Mononuclear cell (primary cell): ENCODE measurements around the gene TICAM1. TPM values are rescaled to one million over a fixed set of nuclear protein-coding genes. Genes with fewer than 3 reads are reported as not detected.
"Not testable (repeated sequence)": the region's sequence is repeated elsewhere in the genome, so short reads cannot be mapped to it uniquely, and the experiment has no call there.

Experiments used
- H3K27me3 ChIP-seq: 2 replicates; pipeline ENCODE4 v1.6.0; 2011; ENCODE audit warnings: low read length, control low read depth; ENCODE audit not compliant: insufficient read depth
- H3K4me1 ChIP-seq: 2 replicates; pipeline ENCODE4 v1.5.1; 2011; ENCODE audit warnings: mild to moderate bottlenecking, low read length, control low read depth; ENCODE audit not compliant: insufficient read depth
- H3K4me3 ChIP-seq: 2 replicates; pipeline ENCODE4 v1.5.1; 2011; ENCODE audit warnings: mild to moderate bottlenecking, low read length, moderate library complexity
- H3K9me3 ChIP-seq: 2 replicates; pipeline ENCODE4 v1.5.1; 2011; ENCODE audit warnings: low read depth, mild to moderate bottlenecking, control low read depth, low read length
- total RNA-seq: library from RNA; depleted of rRNA; stranded (reverse); fragments of >200 nt; gene quantifications from one replicate; pipeline ENCODE4 v1.2.3, GENCODE V29; 2012

Gene TICAM1
- total RNA-seq, 1 donor, result 7.0 TPM

GRCh38 chr19:4821265-4821664 is 10.2 kb downstream of the TICAM1 start:
- no peaks in the 10 kb centered on the region for H3K4me1 ChIP-seq
- H3K4me3 ChIP-seq, result no peak overlapping the region
- H3K27me3 ChIP-seq, result no peaks in the 10 kb centered on the region
- H3K9me3 ChIP-seq, result no peaks in the 10 kb centered on the region

- Histone ChIP-seq H3K4me3 (no peak overlapping the region), H3K9me3 (no peaks in the 10 kb centered on the region), H3K4me1 (peaks cover 32% of the 10 kb centered on the region), H3K27me3 (no peaks in the 10 kb centered on the region)
Observed at GRCh38 chr19:4817467-4818277, 13.8 kb downstream of the TICAM1 start.

- H3K27me3 ChIP-seq, result no peaks in the 10 kb centered on the region
- no peaks in the 10 kb centered on the region for H3K9me3 ChIP-seq
- H3K4me1 ChIP-seq, result peaks cover 40% of the 10 kb centered on the region
- no peak overlapping the region for H3K4me3 ChIP-seq
Observed at GRCh38 chr19:4816950-4817278, 14.6 kb downstream of the TICAM1 start.

- Histone ChIP-seq H3K27me3 (no peaks in the 10 kb centered on the region), H3K4me3 (no peak overlapping the region), H3K4me1 (peaks cover 45% of the 10 kb centered on the region), H3K9me3 (no peaks in the 10 kb centered on the region)
Observed at GRCh38 chr19:4816202-4816949, 15.1 kb downstream of the TICAM1 start.

- Histone ChIP-seq H3K4me1 (peaks cover 51% of the 10 kb centered on the region), H3K4me3 (no peak overlapping the region), H3K9me3 (no peaks in the 10 kb centered on the region), H3K27me3 (no peaks in the 10 kb centered on the region)
Observed at GRCh38 chr19:4815426-4816201, 15.9 kb downstream of the TICAM1 start.

GRCh38 chr19:4814625-4815425 is 16.7 kb downstream of the TICAM1 start:
- H3K4me1 ChIP-seq, result peaks cover 54% of the 10 kb centered on the region
- no peaks in the 10 kb centered on the region for H3K27me3 ChIP-seq
- no peaks in the 10 kb centered on the region for H3K9me3 ChIP-seq
- no peak overlapping the region for H3K4me3 ChIP-seq

- Histone ChIP-seq H3K9me3 (no peaks in the 10 kb centered on the region), H3K27me3 (no peaks in the 10 kb centered on the region), H3K4me3 (no peak overlapping the region), H3K4me1 (peaks cover 87% of the 10 kb centered on the region)
Observed at GRCh38 chr19:4811328-4812131, 20.0 kb downstream of the TICAM1 start.

GRCh38 chr19:4807188-4807587 is 24.3 kb downstream of the TICAM1 start:
- Histone ChIP-seq H3K4me1 (peaks cover 60% of the 10 kb centered on the region), H3K4me3 (no peak overlapping the region)

GRCh38 chr19:4806384-4806783 is 25.1 kb downstream of the TICAM1 start:
- H3K4me3 ChIP-seq, result no peak overlapping the region
- H3K27me3 ChIP-seq, result no peaks in the 10 kb centered on the region
- peaks cover 52% of the 10 kb centered on the region for H3K4me1 ChIP-seq
- H3K9me3 ChIP-seq, result no peaks in the 10 kb centered on the region

More at GRCh38 chr19:4807188-4807587, 24.3 kb downstream of the TICAM1 start:
- Histone ChIP-seq H3K27me3 (no peaks in the 10 kb centered on the region), H3K9me3 (no peaks in the 10 kb centered on the region)

GRCh38 chr19:4805140-4805539 is 26.4 kb downstream of the TICAM1 start:
- H3K9me3 ChIP-seq, H3K27me3 ChIP-seq, H3K4me3 ChIP-seq: not testable (repeated sequence)
- H3K4me1 ChIP-seq, result peaks cover 44% of the 10 kb centered on the region

GRCh38 chr19:4803736-4804695 is 27.5 kb downstream of the TICAM1 start:
- Histone ChIP-seq H3K4me3 (no peak overlapping the region), H3K9me3 (no peaks in the 10 kb centered on the region), H3K4me1 (peaks cover 35% of the 10 kb centered on the region), H3K27me3 (no peaks in the 10 kb centered on the region)

- no peaks in the 10 kb centered on the region for H3K9me3 ChIP-seq
- H3K4me1 ChIP-seq, result peaks cover 22% of the 10 kb centered on the region
- H3K27me3 ChIP-seq, result no peaks in the 10 kb centered on the region
- H3K4me3 ChIP-seq, result no peak overlapping the region
Observed at GRCh38 chr19:4802711-4803110, 28.8 kb downstream of the TICAM1 start.

- Histone ChIP-seq H3K4me3 (no peak overlapping the region), H3K27me3 (no peaks in the 10 kb centered on the region), H3K4me1 (peaks cover 6% of the 10 kb centered on the region), H3K9me3 (no peaks in the 10 kb centered on the region)
Observed at GRCh38 chr19:4801085-4801619, 30.4 kb downstream of the TICAM1 start.
